Osteocyte (in vitro differentiated cells): ENCODE measurements around the gene CRTC3. TPM values are rescaled to one million over a fixed set of nuclear protein-coding genes. Genes with fewer than 3 reads are reported as not detected.

Experiments
- DNase-seq: peaks from one replicate; pipeline ENCODE4 v3.0.0; 2021; ENCODE audit warnings: mixed read lengths; ENCODE audit not compliant: unreplicated experiment; ENCODE audit errors: extremely low spot score
- H3K27ac Mint-ChIP-seq: one replicate; pipeline ENCODE4 v1.8.0; 2021; ENCODE audit warnings: mild to moderate bottlenecking, mixed read lengths; ENCODE audit not compliant: unreplicated experiment
- H3K27me3 Mint-ChIP-seq: one replicate; pipeline ENCODE4 v1.8.0; 2021; ENCODE audit warnings: mixed read lengths; ENCODE audit not compliant: unreplicated experiment
- H3K36me3 Mint-ChIP-seq: one replicate; pipeline ENCODE4 v1.8.0; 2021; ENCODE audit warnings: mixed read lengths; ENCODE audit not compliant: unreplicated experiment
- H3K4me1 Mint-ChIP-seq: one replicate; pipeline ENCODE4 v1.8.0; 2021; ENCODE audit warnings: mixed read lengths; ENCODE audit not compliant: unreplicated experiment
- H3K4me3 Mint-ChIP-seq: one replicate; pipeline ENCODE4 v1.8.0; 2021; ENCODE audit warnings: mild to moderate bottlenecking, moderate library complexity, mixed read lengths; ENCODE audit not compliant: unreplicated experiment
- H3K9me3 Mint-ChIP-seq: one replicate; pipeline ENCODE4 v1.8.0; 2021; ENCODE audit warnings: mixed read lengths; ENCODE audit not compliant: unreplicated experiment
- total RNA-seq: library from RNA; stranded (reverse); gene quantifications from 2 replicates; pipeline ENCODE4 v1.2.1, GENCODE V29; 2021
- TF ChIP-seq, protein P1 (sequence below): fragments of 200-600 bp; sonication (generic); IDR thresholded peaks from 2 replicates; pipeline ENCODE4 v1.5.0; 2021; ENCODE audit warnings: antibody characterized with exemption, mild to moderate bottlenecking, moderate library complexity

The CRTC3 gene
- total RNA-seq, 1 donor from 2014 or later = 48.6 TPM

DNA sequence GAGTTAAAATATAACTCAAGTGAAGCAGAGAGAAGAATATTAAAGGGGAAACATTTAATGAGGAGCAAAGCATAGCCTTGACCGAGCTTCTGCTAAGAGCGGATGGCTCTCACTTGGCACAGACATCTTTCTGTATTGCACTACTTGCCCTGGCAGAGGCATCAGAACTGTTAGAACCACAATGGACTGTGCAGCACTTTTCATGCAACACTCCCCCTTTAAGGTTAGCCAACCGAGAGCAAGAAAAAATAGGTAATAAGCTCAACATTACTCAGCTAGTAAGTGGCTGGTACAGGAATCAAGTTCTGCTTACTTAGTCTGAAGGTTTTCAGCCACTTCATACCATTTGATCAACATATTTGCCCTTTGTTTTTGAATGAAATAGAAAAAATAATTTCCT lies 33.7 kb downstream of the CRTC3 start:
- no peak overlapping the region for H3K27ac Mint-ChIP-seq
- no peak for DNase-seq
- TF ChIP-seq, protein P1, sequence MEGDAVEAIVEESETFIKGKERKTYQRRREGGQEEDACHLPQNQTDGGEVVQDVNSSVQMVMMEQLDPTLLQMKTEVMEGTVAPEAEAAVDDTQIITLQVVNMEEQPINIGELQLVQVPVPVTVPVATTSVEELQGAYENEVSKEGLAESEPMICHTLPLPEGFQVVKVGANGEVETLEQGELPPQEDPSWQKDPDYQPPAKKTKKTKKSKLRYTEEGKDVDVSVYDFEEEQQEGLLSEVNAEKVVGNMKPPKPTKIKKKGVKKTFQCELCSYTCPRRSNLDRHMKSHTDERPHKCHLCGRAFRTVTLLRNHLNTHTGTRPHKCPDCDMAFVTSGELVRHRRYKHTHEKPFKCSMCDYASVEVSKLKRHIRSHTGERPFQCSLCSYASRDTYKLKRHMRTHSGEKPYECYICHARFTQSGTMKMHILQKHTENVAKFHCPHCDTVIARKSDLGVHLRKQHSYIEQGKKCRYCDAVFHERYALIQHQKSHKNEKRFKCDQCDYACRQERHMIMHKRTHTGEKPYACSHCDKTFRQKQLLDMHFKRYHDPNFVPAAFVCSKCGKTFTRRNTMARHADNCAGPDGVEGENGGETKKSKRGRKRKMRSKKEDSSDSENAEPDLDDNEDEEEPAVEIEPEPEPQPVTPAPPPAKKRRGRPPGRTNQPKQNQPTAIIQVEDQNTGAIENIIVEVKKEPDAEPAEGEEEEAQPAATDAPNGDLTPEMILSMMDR = no peak
- H3K4me3 Mint-ChIP-seq = no peak overlapping the region
- peaks cover 18% of the 10 kb centered on the region for H3K36me3 Mint-ChIP-seq
- H3K9me3 Mint-ChIP-seq = peaks cover 4% of the 10 kb centered on the region
- H3K4me1 Mint-ChIP-seq = peaks cover 44% of the 10 kb centered on the region
- H3K27me3 Mint-ChIP-seq = no peaks in the 10 kb centered on the region

DNA sequence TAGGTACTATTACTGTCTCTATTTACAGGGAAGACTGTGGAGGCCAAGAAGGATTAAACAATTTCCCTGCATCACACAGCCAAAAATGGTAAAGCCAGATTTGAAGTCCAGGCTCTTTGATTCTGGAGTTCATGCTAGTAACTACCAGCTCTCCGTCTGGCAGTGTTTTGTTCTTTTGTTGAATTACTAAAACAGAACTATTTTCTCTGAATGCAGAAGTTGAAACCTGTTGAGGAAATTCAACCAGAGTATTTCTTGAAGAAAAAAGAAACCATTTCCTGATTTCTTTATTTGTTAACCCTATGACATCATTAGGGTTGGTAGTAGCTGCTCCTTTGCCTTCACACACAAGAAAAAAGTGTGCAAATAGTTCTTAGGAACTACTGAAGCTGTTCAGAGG lies 34.3 kb downstream of the CRTC3 start:
- Mint-ChIP-seq H3K27ac (no peak overlapping the region), H3K36me3 (peaks cover 18% of the 10 kb centered on the region), H3K4me1 (peaks cover 42% of the 10 kb centered on the region)

DNA sequence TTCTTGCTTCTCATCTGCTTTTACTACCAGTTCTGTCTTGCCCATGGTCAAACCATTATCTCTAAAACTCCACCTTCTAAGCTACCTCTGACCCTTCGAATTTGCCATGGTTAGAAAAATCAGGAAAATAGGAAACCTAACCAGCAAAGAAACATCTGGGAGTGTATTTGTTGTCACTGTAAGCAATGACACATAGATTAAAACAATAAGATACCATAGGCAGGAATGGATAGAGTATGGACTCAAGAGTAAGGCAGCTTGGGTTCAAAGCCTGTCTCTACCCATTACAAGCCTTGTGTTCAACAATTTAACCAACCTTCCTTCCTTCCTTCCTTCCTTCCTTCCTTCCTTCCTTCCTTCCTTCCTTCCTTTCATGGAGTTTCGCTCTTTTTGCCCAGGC lies 34.9 kb downstream of the CRTC3 start:
- H3K36me3 Mint-ChIP-seq = peaks cover 14% of the 10 kb centered on the region
- H3K27me3 Mint-ChIP-seq = no peaks in the 10 kb centered on the region
- DNase-seq = no peak
- H3K4me1 Mint-ChIP-seq = peaks cover 36% of the 10 kb centered on the region
- no peak overlapping the region for H3K27ac Mint-ChIP-seq
- TF ChIP-seq, protein P1 = no peak
- H3K9me3 Mint-ChIP-seq = peaks cover 4% of the 10 kb centered on the region
- no peak overlapping the region for H3K4me3 Mint-ChIP-seq

More for the DNA sequence above, 34.3 kb downstream of the CRTC3 start:
- Mint-ChIP-seq H3K4me3 (no peak overlapping the region), H3K9me3 (peaks cover 4% of the 10 kb centered on the region), H3K27me3 (no peaks in the 10 kb centered on the region)
- TF ChIP-seq, protein P1 = no peak
- no peak for DNase-seq

DNA sequence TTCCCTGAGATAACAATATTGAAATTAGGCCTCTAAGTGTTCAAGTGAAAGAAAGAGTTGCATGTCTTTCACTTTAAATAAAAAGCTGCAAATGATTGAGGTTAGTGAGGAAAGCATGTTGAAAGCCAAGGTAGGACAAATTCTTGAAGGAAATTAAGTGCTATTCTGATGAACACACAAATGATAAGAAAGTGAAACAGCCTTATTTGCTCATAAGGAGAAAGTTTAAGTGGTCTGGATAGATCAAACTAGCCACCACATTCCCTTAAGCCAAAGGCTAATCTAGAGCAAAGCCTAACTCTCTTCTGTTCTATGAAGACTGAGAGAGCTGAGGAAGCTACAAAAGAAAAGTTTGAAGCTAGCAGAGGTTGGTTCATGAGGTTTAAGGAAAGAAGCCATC lies 36.1 kb downstream of the CRTC3 start:
- TF ChIP-seq, protein P1 = no peak

DNA sequence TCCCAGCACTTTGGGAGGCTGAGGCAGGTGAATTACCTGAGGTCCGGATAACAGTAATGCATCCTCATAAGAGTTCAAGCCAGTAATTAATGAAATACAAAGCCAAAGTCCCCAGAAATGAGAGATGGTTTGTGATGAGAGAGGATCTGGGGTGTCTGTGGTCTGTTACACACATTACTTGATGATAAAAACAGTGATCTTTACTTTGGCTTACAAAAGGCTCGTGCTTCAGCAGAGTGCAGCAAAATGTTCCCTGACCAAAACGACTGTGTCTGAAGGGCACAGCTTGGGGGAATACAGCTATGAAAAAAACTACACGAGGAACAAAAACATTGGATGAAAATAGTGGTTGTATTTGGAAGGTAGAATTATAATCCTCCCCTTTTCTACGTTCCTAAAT lies 40.9 kb downstream of the CRTC3 start:
- Mint-ChIP-seq H3K4me3 (no peak overlapping the region), H3K4me1 (no peaks in the 10 kb centered on the region), H3K27ac (no peak overlapping the region), H3K27me3 (no peaks in the 10 kb centered on the region), H3K9me3 (peaks cover 8% of the 10 kb centered on the region), H3K36me3 (peaks cover 12% of the 10 kb centered on the region)
- DNase-seq = no peak
- TF ChIP-seq, protein P1 = no peak

More for the DNA sequence above, 36.1 kb downstream of the CRTC3 start:
- Mint-ChIP-seq H3K4me1 (peaks cover 24% of the 10 kb centered on the region), H3K36me3 (peaks cover 11% of the 10 kb centered on the region), H3K27ac (no peak overlapping the region), H3K27me3 (no peaks in the 10 kb centered on the region), H3K4me3 (no peak overlapping the region), H3K9me3 (no peaks in the 10 kb centered on the region)
- DNase-seq = no peak
